CD4-positive, alpha-beta memory T cell (primary cell): Measurements from ENCODE around the gene RNF17. TPM values are rescaled to one million over a fixed set of nuclear protein-coding genes. Genes with fewer than 3 reads are reported as not detected.

Experiments used
- CTCF ChIA-PET: fragments of 350-600 bp; sonication (Branson Sonifier 250); formaldehyde crosslinking; loops from one replicate; lab custom pipeline; 2021; ENCODE audit warnings: inconsistent platforms; ENCODE audit not compliant: partially characterized antibody; lab: Charles Lee
- POLR2A ChIA-PET: fragments of 350-600 bp; sonication (Branson Sonifier 250); formaldehyde crosslinking; loops from one replicate; lab custom pipeline; 2021; ENCODE audit not compliant: partially characterized antibody; lab: Charles Lee
- DNase-seq, 5 donors: peaks; one replicate each; pipeline versions ENCODE4 v3.0.0 to v3.0.0-alpha.2; 2020 to 2022; ENCODE audit warnings: mixed read lengths in 1 of 5
- H3K27ac ChIP-seq: one replicate; pipeline ENCODE4 v1.7.0; 2013; ENCODE audit warnings: low read depth, low read length
- H3K27me3 ChIP-seq: 2 replicates; pipeline ENCODE4 v1.7.0; 2013; ENCODE audit warnings: mild to moderate bottlenecking, low read length, moderate library complexity; ENCODE audit not compliant: insufficient read depth
- H3K36me3 ChIP-seq: 2 replicates; pipeline ENCODE4 v1.7.0; 2013; ENCODE audit warnings: mild to moderate bottlenecking, low read length, moderate library complexity; ENCODE audit not compliant: insufficient read depth
- H3K4me1 ChIP-seq: 2 replicates; pipeline ENCODE4 v1.7.0; 2013; ENCODE audit warnings: mild to moderate bottlenecking, low read length, moderate library complexity; ENCODE audit not compliant: insufficient read depth
- H3K4me3 ChIP-seq, 2 donors: one replicate each; pipeline ENCODE4 v1.7.0; 2013; ENCODE audit warnings: low read length in 2 of 2, mild to moderate bottlenecking in 1 of 2
- H3K9me3 ChIP-seq, 2 donors: one replicate each; pipeline ENCODE4 v1.7.0; 2013; ENCODE audit warnings: low read length in 2 of 2, control low read depth in 1 of 2; ENCODE audit not compliant: control insufficient read depth in 1 of 2
- H3K27ac Mint-ChIP-seq, 7 donors: one replicate each; pipeline ENCODE4 v1.8.0; 2020 to 2021; ENCODE audit warnings: mixed read lengths in 7 of 7, mild to moderate bottlenecking in 6 of 7, inconsistent platforms in 3 of 7, moderate library complexity in 3 of 7
- H3K27me3 Mint-ChIP-seq, 2 donors: one replicate each; pipeline ENCODE4 v1.8.0; 2020 to 2021; ENCODE audit warnings: mixed read lengths in 2 of 2
- H3K36me3 Mint-ChIP-seq, 2 donors: one replicate each; pipeline ENCODE4 v1.8.0; 2020 to 2021; ENCODE audit warnings: mixed read lengths in 2 of 2, inconsistent platforms in 1 of 2, mild to moderate bottlenecking in 1 of 2
- H3K4me1 Mint-ChIP-seq, 4 donors: one replicate each; pipeline ENCODE4 v1.8.0; 2020 to 2021; ENCODE audit warnings: mixed read lengths in 4 of 4, mild to moderate bottlenecking in 1 of 4
- H3K4me3 Mint-ChIP-seq, 8 donors: one replicate each; pipeline ENCODE4 v1.8.0; 2020 to 2021; ENCODE audit warnings: mixed read lengths in 8 of 8, mild to moderate bottlenecking in 7 of 8, moderate library complexity in 6 of 8, inconsistent platforms in 3 of 8
- H3K9me3 Mint-ChIP-seq, 8 donors: one replicate each; pipeline ENCODE4 v1.8.0; 2020 to 2021; ENCODE audit warnings: mixed read lengths in 8 of 8, mild to moderate bottlenecking in 5 of 8, inconsistent platforms in 3 of 8, moderate library complexity in 1 of 8
- intact Hi-C: fragments of 100-400 bp; cut with micrococcal nuclease; formaldehyde crosslinking; loops from one replicate; pipeline ENCODE4 v1.15.1; 2023
- polyA plus RNA-seq, 2 donors: library from polyadenylated mRNA; unstranded; fragments of 300-500 nt; fragmentation: Illumina TruSeq; gene quantifications; one replicate each; pipeline ENCODE4 v1.2.3, GENCODE V29; 2021
- total RNA-seq, 2 experiments: library from RNA; stranded (reverse); gene quantifications; one replicate each; pipeline ENCODE4 v1.2.3, GENCODE V29; 2021

Gene RNF17
- total and polyA plus RNA-seq, 4 experiments from 2014 or later, result 0.84 TPM; not detected in 3

- Histone ChIP-seq H3K27me3 (no peaks in the 10 kb centered on the region), H3K4me3 (no peak overlapping the region), H3K4me1 (no peaks in the 10 kb centered on the region), H3K27ac (no peak overlapping the region), H3K36me3 (no peaks in the 10 kb centered on the region), H3K9me3 (no peaks in the 10 kb centered on the region)
- no peaks in the 10 kb centered on the region for H3K36me3 Mint-ChIP-seq
- ChIA-PET POLR2A (no interaction called here), CTCF (interaction anchor here (2.5 kb wide), 1 partner anchor 11 kb away, joined by 10 read pairs; no protein-coding TSS in a partner anchor)
- no peaks in the 10 kb centered on the region for H3K4me1 Mint-ChIP-seq
- no peak for DNase-seq
- H3K27ac Mint-ChIP-seq, result peak overlapping the region in 1 of 7 donors; percentile 37
- H3K27me3 Mint-ChIP-seq, result peaks cover 0 to 1% of the 10 kb centered on the region in 2 donors
- H3K9me3 Mint-ChIP-seq, result peaks cover 0 to 2% (median 0%) of the 10 kb centered on the region in 8 donors
- H3K4me3 Mint-ChIP-seq, result no peak overlapping the region
- intact Hi-C loops, result no loop called here
These were observed 25.6 kb upstream of the RNF17 start for GRCh38 chr13:24738366-24738847.

GRCh38 chr13:24740014-24740890, 23.7 kb upstream of the RNF17 start:
- Histone ChIP-seq H3K4me3 (no peak overlapping the region), H3K36me3 (no peaks in the 10 kb centered on the region), H3K9me3 (no peaks in the 10 kb centered on the region), H3K27ac (no peak overlapping the region), H3K27me3 (no peaks in the 10 kb centered on the region), H3K4me1 (no peaks in the 10 kb centered on the region)
- Mint-ChIP-seq H3K4me3 (no peak overlapping the region), H3K9me3 (peaks cover 0 to 2% (median 0%) of the 10 kb centered on the region in 8 donors), H3K27me3 (peaks cover 5 to 13% of the 10 kb centered on the region in 2 donors), H3K36me3 (no peaks in the 10 kb centered on the region), H3K4me1 (no peaks in the 10 kb centered on the region), H3K27ac (peak overlapping the region in 1 of 7 donors; percentile 18)
- ChIA-PET CTCF (interaction anchor here (0.6 to 2.5 kb wide), 4 partner anchors 9 to 46 kb away, joined by 3 to 10 read pairs (median 4); no protein-coding TSS in a partner anchor), POLR2A (no interaction called here)
- no peak for DNase-seq
- intact Hi-C loops, result no loop called here

- CTCF ChIA-PET, result interaction anchor here (1.0 kb wide), 1 partner anchor 12 kb away, joined by 4 read pairs; no protein-coding TSS in a partner anchor
- no peaks in the 10 kb centered on the region for H3K9me3 ChIP-seq
- intact Hi-C loops, result no loop called here
- H3K27me3 Mint-ChIP-seq, result peaks cover 5 to 14% of the 10 kb centered on the region in 2 donors
- H3K4me1 Mint-ChIP-seq, result no peaks in the 10 kb centered on the region
- H3K4me3 Mint-ChIP-seq, result no peak overlapping the region
- no peaks in the 10 kb centered on the region for H3K36me3 ChIP-seq
- DNase-seq, result no peak
- POLR2A ChIA-PET, result no interaction called here
- no peak overlapping the region for H3K27ac ChIP-seq
- no peaks in the 10 kb centered on the region for H3K27me3 ChIP-seq
- H3K4me1 ChIP-seq, result no peaks in the 10 kb centered on the region
- H3K4me3 ChIP-seq, result no peak overlapping the region
- H3K27ac Mint-ChIP-seq, result no peak overlapping the region
- H3K36me3 Mint-ChIP-seq, result no peaks in the 10 kb centered on the region
- H3K9me3 Mint-ChIP-seq, result peaks cover 0 to 2% (median 0%) of the 10 kb centered on the region in 8 donors
These were observed 22.8 kb upstream of the RNF17 start for GRCh38 chr13:24741016-24741662.

GRCh38 chr13:24741791-24742190, 22.2 kb upstream of the RNF17 start:
- no peaks in the 10 kb centered on the region for H3K36me3 Mint-ChIP-seq
- POLR2A ChIA-PET, result no interaction called here
- no peak overlapping the region for H3K4me3 Mint-ChIP-seq
- H3K4me1 Mint-ChIP-seq, result peaks cover 0 to under 1% (median 0%) of the 10 kb centered on the region in 4 donors
- H3K27ac Mint-ChIP-seq, result no peak overlapping the region
- no peak overlapping the region for H3K27ac ChIP-seq
- peaks cover 7 to 15% of the 10 kb centered on the region in 2 donors for H3K27me3 Mint-ChIP-seq
- H3K9me3 Mint-ChIP-seq, result peaks cover 0 to 2% (median 0%) of the 10 kb centered on the region in 8 donors
- no peak overlapping the region for H3K4me3 ChIP-seq
- H3K9me3 ChIP-seq, result no peaks in the 10 kb centered on the region
- no peak for DNase-seq
- H3K36me3 ChIP-seq, result no peaks in the 10 kb centered on the region
- no peaks in the 10 kb centered on the region for H3K27me3 ChIP-seq
- no peaks in the 10 kb centered on the region for H3K4me1 ChIP-seq
- CTCF ChIA-PET, result no interaction called here
- intact Hi-C loops, result no loop called here

- intact Hi-C loops, result no loop called here
- no peak overlapping the region for H3K4me3 Mint-ChIP-seq
- POLR2A ChIA-PET, result no interaction called here
These were observed 21.7 kb upstream of the RNF17 start for GRCh38 chr13:24742294-24742693.

GRCh38 chr13:24742977-24743376, 21.0 kb upstream of the RNF17 start:
- Histone ChIP-seq H3K9me3 (no peaks in the 10 kb centered on the region), H3K27me3 (no peaks in the 10 kb centered on the region), H3K4me3 (no peak overlapping the region), H3K27ac (no peak overlapping the region), H3K4me1 (no peaks in the 10 kb centered on the region), H3K36me3 (no peaks in the 10 kb centered on the region)
- Mint-ChIP-seq H3K4me3 (no peak overlapping the region), H3K27ac (no peak overlapping the region), H3K27me3 (peaks cover 12 to 22% of the 10 kb centered on the region in 2 donors), H3K36me3 (no peaks in the 10 kb centered on the region), H3K9me3 (peaks cover 0 to 2% (median 0%) of the 10 kb centered on the region in 8 donors), H3K4me1 (peaks cover 4 to 9% (median 6%) of the 10 kb centered on the region in 4 donors)
- no peak for DNase-seq
- CTCF ChIA-PET, result interaction anchor here (0.9 kb wide), 1 partner anchor 34 kb away, joined by 3 read pairs; no protein-coding TSS in a partner anchor
- intact Hi-C loops, result no loop called here
- POLR2A ChIA-PET, result no interaction called here

More at GRCh38 chr13:24742294-24742693, 21.7 kb upstream of the RNF17 start:
- H3K4me3 ChIP-seq, result no peak overlapping the region
- CTCF ChIA-PET, result interaction anchor here (0.9 kb wide), 1 partner anchor 33 kb away, joined by 3 read pairs; no protein-coding TSS in a partner anchor
- H3K27ac ChIP-seq, result no peak overlapping the region
- no peaks in the 10 kb centered on the region for H3K4me1 ChIP-seq
- no peaks in the 10 kb centered on the region for H3K9me3 ChIP-seq
- Mint-ChIP-seq H3K9me3 (peaks cover 0 to 2% (median 0%) of the 10 kb centered on the region in 8 donors), H3K4me1 (peaks cover 3 to 5% (median 4%) of the 10 kb centered on the region in 4 donors), H3K27ac (no peak overlapping the region), H3K36me3 (no peaks in the 10 kb centered on the region), H3K27me3 (peaks cover 10 to 20% of the 10 kb centered on the region in 2 donors)
- H3K36me3 ChIP-seq, result no peaks in the 10 kb centered on the region
- DNase-seq, result no peak
- no peaks in the 10 kb centered on the region for H3K27me3 ChIP-seq

GRCh38 chr13:24744247-24744646, 19.7 kb upstream of the RNF17 start:
- H3K36me3 ChIP-seq, result no peaks in the 10 kb centered on the region
- no peaks in the 10 kb centered on the region for H3K9me3 ChIP-seq
- H3K4me3 ChIP-seq, result no peak overlapping the region
- no peaks in the 10 kb centered on the region for H3K27me3 ChIP-seq
- ChIA-PET POLR2A (no interaction called here), CTCF (no interaction called here)
- intact Hi-C loops, result no loop called here
- Mint-ChIP-seq H3K4me3 (no peak overlapping the region), H3K4me1 (peaks cover 5 to 12% (median 9%) of the 10 kb centered on the region in 4 donors), H3K9me3 (no peaks in the 10 kb centered on the region), H3K27me3 (peaks cover 20 to 28% of the 10 kb centered on the region in 2 donors), H3K36me3 (no peaks in the 10 kb centered on the region), H3K27ac (no peak overlapping the region)
- no peak for DNase-seq
- no peak overlapping the region for H3K27ac ChIP-seq
- no peaks in the 10 kb centered on the region for H3K4me1 ChIP-seq
